HL-60 (cell line): ENCODE results near the gene SNAI1.
"Not testable (repeated sequence)": the region's sequence is repeated elsewhere in the genome, so short reads cannot be mapped to it uniquely, and the experiment has no call there.

Source experiments
- DNase-seq, 2 experiments: peaks; one replicate each; pipeline ENCODE4 v3.0.0-alpha.2; 2010 to 2020; ENCODE audit warnings: low read depth in 1 of 2, low spot score in 1 of 2
- H3K27ac ChIP-seq: fragments of 250-450 bp; sonication (Bioruptor Pico); replicated peaks from 2 replicates; pipeline ENCODE4 v1.5.1; 2020; ENCODE audit warnings: mild to moderate bottlenecking, moderate library complexity
- H3K27me3 ChIP-seq: fragments of 250-450 bp; sonication (Bioruptor Pico); 2 replicates; pipeline ENCODE4 v1.5.1; 2021; ENCODE audit warnings: mild to moderate bottlenecking, moderate library complexity; ENCODE audit not compliant: insufficient read depth, poor library complexity, severe bottlenecking
- H3K4me3 ChIP-seq: replicated peaks from 2 replicates; pipeline ENCODE4 v1.5.1; 2011; ENCODE audit warnings: mild to moderate bottlenecking, control low read depth, low read length; ENCODE audit not compliant: insufficient read depth
- GABPA ChIP-seq: IDR thresholded peaks from 2 replicates; pipeline ENCODE4 v1.6.1; 2012; ENCODE audit warnings: low read depth
- POLR2AphosphoS5 ChIP-seq: IDR thresholded peaks from 2 replicates; pipeline ENCODE4 v1.6.1; 2012; ENCODE audit warnings: low read depth
- SPI1 ChIP-seq: IDR thresholded peaks from 2 replicates; pipeline ENCODE4 v1.6.1; 2012; ENCODE audit warnings: low read depth, mild to moderate bottlenecking, borderline replicate concordance
- TF ChIP-seq, protein P1 (sequence below): IDR thresholded peaks from one replicate; pipeline ENCODE4 v1.5.1; 2011; ENCODE audit warnings: low read length, control low read depth, inconsistent platforms; ENCODE audit not compliant: insufficient read depth
- TF ChIP-seq, protein P2 (sequence below): IDR thresholded peaks from 2 replicates; pipeline ENCODE4 v1.6.1; 2012; ENCODE audit warnings: low read depth; ENCODE audit not compliant: insufficient replicate concordance

Gene SNAI1

DNA sequence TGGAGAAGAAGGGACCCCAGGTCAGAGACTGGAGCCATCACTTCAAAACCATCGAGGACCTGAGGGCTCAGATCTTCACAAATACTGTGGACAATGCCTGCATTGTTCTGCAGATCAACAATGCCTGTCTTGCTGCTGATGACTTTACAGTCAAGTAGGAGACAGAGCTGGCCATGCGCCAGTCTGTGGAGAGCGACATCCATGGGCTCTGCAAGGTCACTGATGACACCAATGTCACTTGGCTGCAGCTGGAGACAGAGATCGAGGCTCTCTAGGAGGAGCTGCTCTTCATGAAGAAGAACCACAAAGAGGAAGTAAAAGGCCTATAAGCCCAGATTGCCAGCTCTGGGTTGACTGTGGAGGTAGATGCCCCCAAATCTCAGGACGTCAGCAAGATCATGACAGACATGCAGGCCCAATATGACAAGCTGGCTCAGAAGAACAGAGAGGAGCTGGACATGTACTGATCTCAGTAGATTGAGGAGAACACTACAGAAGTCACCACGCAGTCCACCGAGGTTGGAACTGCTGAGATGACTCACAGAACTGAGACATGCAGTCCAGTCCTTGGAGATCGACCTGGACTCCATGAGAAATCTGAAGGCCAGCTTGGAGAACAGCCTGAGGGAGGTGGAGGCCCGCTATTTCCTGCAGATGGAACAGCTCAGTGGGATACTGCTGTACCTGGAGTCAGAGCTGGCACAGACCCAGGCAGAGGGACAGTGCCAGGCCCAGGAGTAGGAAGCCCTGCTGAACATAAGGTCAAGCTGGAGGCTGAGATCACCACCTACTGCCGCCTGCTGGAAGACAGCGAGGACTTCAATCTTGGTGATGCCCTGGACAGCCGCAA is 25.5 kb upstream of the SNAI1 start:
- not testable (repeated sequence) for H3K4me3 ChIP-seq, H3K27ac ChIP-seq, H3K27me3 ChIP-seq
- peak; percentile 32; the same call in 1 of the 2 replicates for TF ChIP-seq POLR2AphosphoS5
- peak in 1 of 2 experiments; percentile 83 for DNase-seq

DNA sequence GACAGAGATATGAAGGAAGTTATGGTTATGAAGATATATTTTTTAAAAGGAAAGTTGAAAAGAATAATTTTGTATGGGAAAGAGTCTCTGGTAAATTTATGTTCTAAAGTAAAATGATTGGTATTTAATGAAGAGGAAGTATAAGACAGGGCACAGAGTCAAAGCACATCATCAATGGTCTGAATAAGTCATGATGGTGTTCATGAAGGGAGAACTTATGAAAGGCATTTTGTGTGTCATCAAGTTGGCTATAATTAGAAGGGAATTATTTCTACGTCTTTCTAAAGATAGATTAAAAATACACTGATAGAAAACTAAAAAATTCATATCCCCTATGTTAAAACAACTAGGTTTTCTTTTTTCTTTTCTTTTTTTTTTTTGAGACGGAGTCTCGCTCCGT is 21.4 kb upstream of the SNAI1 start:
- no peak overlapping the region for H3K27ac ChIP-seq

DNA sequence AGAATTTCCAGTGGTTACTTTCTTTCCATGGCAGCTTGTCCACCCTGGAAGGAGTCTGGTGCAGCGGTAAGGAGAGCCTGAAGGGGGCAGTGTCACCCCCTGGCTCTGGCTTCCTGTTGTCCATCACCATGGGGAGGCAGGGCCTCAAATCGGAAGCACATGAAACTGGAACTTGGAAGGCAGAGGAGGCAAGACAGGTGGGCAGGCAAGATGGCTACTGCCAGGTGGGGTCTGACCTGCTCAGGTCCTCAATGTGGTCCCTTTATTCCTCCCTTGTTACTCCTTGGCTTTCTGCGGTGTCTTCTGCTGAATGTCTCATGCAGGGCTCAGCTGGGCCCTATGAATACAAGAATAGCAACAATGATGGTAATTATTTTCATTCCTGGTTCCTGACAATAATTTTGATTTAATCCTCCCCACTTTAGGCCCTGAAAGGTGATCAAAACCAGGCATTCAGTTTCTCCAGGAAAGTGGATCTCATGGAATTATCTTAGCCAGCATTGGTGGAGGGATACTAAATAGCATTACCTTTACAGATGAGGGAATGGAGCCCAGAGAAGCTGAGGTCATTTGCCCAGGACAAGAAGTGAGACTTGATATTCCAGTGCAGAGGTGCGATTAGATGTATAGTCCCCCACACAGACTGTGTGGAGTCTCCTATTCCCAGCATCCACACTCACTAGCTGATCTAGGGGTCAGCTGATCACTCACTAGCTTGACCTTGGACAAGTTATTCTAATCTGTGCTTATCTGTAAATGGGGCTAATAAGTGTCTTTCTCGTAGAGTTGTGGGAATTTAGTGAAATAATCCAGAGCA is 17.6 kb upstream of the SNAI1 start:
- Histone ChIP-seq H3K27ac (no peak overlapping the region), H3K27me3 (no peaks in the 10 kb centered on the region)

More for the DNA sequence above, 21.4 kb upstream of the SNAI1 start:
- Histone ChIP-seq H3K27me3 (no peaks in the 10 kb centered on the region), H3K4me3 (no peak overlapping the region)
- DNase-seq = no peak
- TF ChIP-seq, protein P1, sequence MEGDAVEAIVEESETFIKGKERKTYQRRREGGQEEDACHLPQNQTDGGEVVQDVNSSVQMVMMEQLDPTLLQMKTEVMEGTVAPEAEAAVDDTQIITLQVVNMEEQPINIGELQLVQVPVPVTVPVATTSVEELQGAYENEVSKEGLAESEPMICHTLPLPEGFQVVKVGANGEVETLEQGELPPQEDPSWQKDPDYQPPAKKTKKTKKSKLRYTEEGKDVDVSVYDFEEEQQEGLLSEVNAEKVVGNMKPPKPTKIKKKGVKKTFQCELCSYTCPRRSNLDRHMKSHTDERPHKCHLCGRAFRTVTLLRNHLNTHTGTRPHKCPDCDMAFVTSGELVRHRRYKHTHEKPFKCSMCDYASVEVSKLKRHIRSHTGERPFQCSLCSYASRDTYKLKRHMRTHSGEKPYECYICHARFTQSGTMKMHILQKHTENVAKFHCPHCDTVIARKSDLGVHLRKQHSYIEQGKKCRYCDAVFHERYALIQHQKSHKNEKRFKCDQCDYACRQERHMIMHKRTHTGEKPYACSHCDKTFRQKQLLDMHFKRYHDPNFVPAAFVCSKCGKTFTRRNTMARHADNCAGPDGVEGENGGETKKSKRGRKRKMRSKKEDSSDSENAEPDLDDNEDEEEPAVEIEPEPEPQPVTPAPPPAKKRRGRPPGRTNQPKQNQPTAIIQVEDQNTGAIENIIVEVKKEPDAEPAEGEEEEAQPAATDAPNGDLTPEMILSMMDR = no peak
- TF ChIP-seq POLR2AphosphoS5 = no peak
- TF ChIP-seq, protein P2, sequence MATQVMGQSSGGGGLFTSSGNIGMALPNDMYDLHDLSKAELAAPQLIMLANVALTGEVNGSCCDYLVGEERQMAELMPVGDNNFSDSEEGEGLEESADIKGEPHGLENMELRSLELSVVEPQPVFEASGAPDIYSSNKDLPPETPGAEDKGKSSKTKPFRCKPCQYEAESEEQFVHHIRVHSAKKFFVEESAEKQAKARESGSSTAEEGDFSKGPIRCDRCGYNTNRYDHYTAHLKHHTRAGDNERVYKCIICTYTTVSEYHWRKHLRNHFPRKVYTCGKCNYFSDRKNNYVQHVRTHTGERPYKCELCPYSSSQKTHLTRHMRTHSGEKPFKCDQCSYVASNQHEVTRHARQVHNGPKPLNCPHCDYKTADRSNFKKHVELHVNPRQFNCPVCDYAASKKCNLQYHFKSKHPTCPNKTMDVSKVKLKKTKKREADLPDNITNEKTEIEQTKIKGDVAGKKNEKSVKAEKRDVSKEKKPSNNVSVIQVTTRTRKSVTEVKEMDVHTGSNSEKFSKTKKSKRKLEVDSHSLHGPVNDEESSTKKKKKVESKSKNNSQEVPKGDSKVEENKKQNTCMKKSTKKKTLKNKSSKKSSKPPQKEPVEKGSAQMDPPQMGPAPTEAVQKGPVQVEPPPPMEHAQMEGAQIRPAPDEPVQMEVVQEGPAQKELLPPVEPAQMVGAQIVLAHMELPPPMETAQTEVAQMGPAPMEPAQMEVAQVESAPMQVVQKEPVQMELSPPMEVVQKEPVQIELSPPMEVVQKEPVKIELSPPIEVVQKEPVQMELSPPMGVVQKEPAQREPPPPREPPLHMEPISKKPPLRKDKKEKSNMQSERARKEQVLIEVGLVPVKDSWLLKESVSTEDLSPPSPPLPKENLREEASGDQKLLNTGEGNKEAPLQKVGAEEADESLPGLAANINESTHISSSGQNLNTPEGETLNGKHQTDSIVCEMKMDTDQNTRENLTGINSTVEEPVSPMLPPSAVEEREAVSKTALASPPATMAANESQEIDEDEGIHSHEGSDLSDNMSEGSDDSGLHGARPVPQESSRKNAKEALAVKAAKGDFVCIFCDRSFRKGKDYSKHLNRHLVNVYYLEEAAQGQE = no peak
- no peak for TF ChIP-seq GABPA
- no peak for TF ChIP-seq SPI1

More for the DNA sequence above, 17.6 kb upstream of the SNAI1 start:
- DNase-seq = peak; percentile 38 to 57
- H3K4me3 ChIP-seq = no peak overlapping the region
- TF ChIP-seq, protein P1 = peak; percentile 60
- TF ChIP-seq GABPA (no peak), POLR2AphosphoS5 (no peak), SPI1 (no peak)
- TF ChIP-seq, protein P2 = no peak
